ENCODE measurements around the gene FLCN. TPM values are rescaled to one million over a fixed set of nuclear protein-coding genes. Genes with fewer than 3 reads are reported as not detected.

The FLCN gene
- total and polyA plus RNA-seq, 2 of the 13 experiments (the other 11 are each of a cell fraction or from before 2014, with no cell fraction given), result 16.6 to 24.9 TPM

- Histone ChIP-seq H3K79me2 (ENCODE audit: insufficient read depth, low read length) (no peaks in the 10 kb centered on the region), H2AFZ (ENCODE audit: low read length) (no peak overlapping the region), H3K4me2 (ENCODE audit: low read depth, low read length) (no peak overlapping the region), H3K9ac (ENCODE audit: insufficient read depth, low read depth, low read length) (no peak overlapping the region), H4K20me1 (ENCODE audit: insufficient read depth, low read length) (no peaks in the 10 kb centered on the region), H3K36me3 (replicated peaks in 1 of 2; ENCODE audit: control insufficient read depth in 1 of 2, insufficient read depth in 2 of 2, low read length in 2 of 2) (peaks cover 18 to 53% of the 10 kb centered on the region in 2 experiments; a peak in 4 of 5 replicates), H3K4me3 (replicated peaks in 1 of 3; ENCODE audit: insufficient read depth in 1 of 3, low read depth in 2 of 3, low read length in 3 of 3) (no peak overlapping the region), H3K27ac (ENCODE audit: extremely low read length, insufficient read depth, low read length) (no peak overlapping the region), H3K9me3 (ENCODE audit: low read length) (no peaks in the 10 kb centered on the region), H3K4me1 (ENCODE audit: insufficient read depth, low read length) (no peaks in the 10 kb centered on the region), H3K27me3 (ENCODE audit: control insufficient read depth in 1 of 2, insufficient read depth in 2 of 2, low read length in 2 of 2) (no peaks in the 10 kb centered on the region)
- DNase-seq (ENCODE audit: low spot score) (no peak), ATAC-seq (no peak), FAIRE-seq (no peak)
- CTCF ChIA-PET (ENCODE audit: low intra/inter-chr PET ratio, low total read pairs), result no interaction called here
- intact Hi-C loops (cut with micrococcal nuclease; ENCODE audit: unreplicated experiment) (no loop called here), in situ Hi-C loops (cut with HindIII; ENCODE audit: extremely low pct_ligation_motif_present, low pct_unique_long_range_greater_than_20kb) (no loop called here)
- TF ChIP-seq ZNF670 (CRISPR knock-in tag; IDR thresholded peaks at IDR 0.05; ENCODE audit: borderline replicate concordance), result no peak
- TF ChIP-seq ZBTB21 (CRISPR knock-in tag; IDR thresholded peaks at IDR 0.05), result no peak
- no peak for TF ChIP-seq ZKSCAN5 (CRISPR knock-in tag; IDR thresholded peaks at IDR 0.05)
- no peak for TF ChIP-seq AGO2 (optimal IDR thresholded peaks at IDR 0.05; ENCODE audit: low read depth, low read length)
- no peak for TF ChIP-seq ZBTB7B (CRISPR knock-in tag; IDR thresholded peaks at IDR 0.05)
- no peak for TF ChIP-seq ZBTB25 (CRISPR knock-in tag; IDR thresholded peaks at IDR 0.05)
- TF ChIP-seq SIX4 (CRISPR knock-in tag; IDR thresholded peaks at IDR 0.05), result no peak
- POLR2A ChIA-PET, result no interaction called here
- BruUV-seq (replicated peaks), result no TSS peak
- 95% methylated on average over 9 of the region's 9 CpGs for WGBS (ENCODE audit: low lambda C conversion rate)
Observed at GRCh38 chr17:17170346-17170985, 66.5 kb downstream of the FLCN start.

GRCh38 chr17:17169396-17169795 is 67.6 kb downstream of the FLCN start:
- H3K4me3 ChIP-seq (replicated peaks in 1 of 3; ENCODE audit: insufficient read depth in 1 of 3, low read depth in 2 of 3, low read length in 3 of 3), result no peak overlapping the region
- H4K20me1 ChIP-seq (ENCODE audit: insufficient read depth, low read length), result no peaks in the 10 kb centered on the region
- no peak for DNase-seq (ENCODE audit: low spot score)
- intact Hi-C loops (cut with micrococcal nuclease; ENCODE audit: unreplicated experiment) (no loop called here), in situ Hi-C loops (cut with HindIII; ENCODE audit: extremely low pct_ligation_motif_present, low pct_unique_long_range_greater_than_20kb) (no loop called here)
- FAIRE-seq, result no peak
- no peak overlapping the region for H3K4me2 ChIP-seq (ENCODE audit: low read depth, low read length)
- ATAC-seq, result no peak
- no peak overlapping the region for H3K9ac ChIP-seq (ENCODE audit: insufficient read depth, low read depth, low read length)
- H3K79me2 ChIP-seq (ENCODE audit: insufficient read depth, low read length), result no peaks in the 10 kb centered on the region
- no peaks in the 10 kb centered on the region for H3K4me1 ChIP-seq (ENCODE audit: insufficient read depth, low read length)
- WGBS (ENCODE audit: low lambda C conversion rate), result 97% methylated on average over 4 of the region's 4 CpGs
- no TSS peak for BruUV-seq (replicated peaks)
- H3K27ac ChIP-seq (ENCODE audit: extremely low read length, insufficient read depth, low read length), result no peak overlapping the region
- POLR2A ChIA-PET, result no interaction called here
- peaks cover 17 to 57% of the 10 kb centered on the region in 2 experiments; a peak in 4 of 5 replicates for H3K36me3 ChIP-seq (replicated peaks in 1 of 2; ENCODE audit: control insufficient read depth in 1 of 2, insufficient read depth in 2 of 2, low read length in 2 of 2)
- H3K27me3 ChIP-seq (ENCODE audit: control insufficient read depth in 1 of 2, insufficient read depth in 2 of 2, low read length in 2 of 2), result no peaks in the 10 kb centered on the region
- H3K9me3 ChIP-seq (ENCODE audit: low read length), result no peaks in the 10 kb centered on the region
- CTCF ChIA-PET (ENCODE audit: low intra/inter-chr PET ratio, low total read pairs), result no interaction called here
- H2AFZ ChIP-seq (ENCODE audit: low read length), result no peak overlapping the region
- TF ChIP-seq ZNF276 (CRISPR knock-in tag; IDR thresholded peaks at IDR 0.05; ENCODE audit: low read depth) (no peak), ZBTB8A (CRISPR knock-in tag; IDR thresholded peaks at IDR 0.05; ENCODE audit: borderline replicate concordance, low read depth) (no peak), TBX3 (IDR thresholded peaks at IDR 0.05; ENCODE audit: borderline replicate concordance) (no peak), SCMH1 (CRISPR knock-in tag; IDR thresholded peaks at IDR 0.05; ENCODE audit: borderline replicate concordance) (no peak), ZNF792 (CRISPR knock-in tag; IDR thresholded peaks at IDR 0.05) (no peak), PHF21A (CRISPR knock-in tag; IDR thresholded peaks at IDR 0.05) (no peak), ZNF510 (CRISPR knock-in tag; IDR thresholded peaks at IDR 0.05; ENCODE audit: low read depth) (no peak), TFDP1 (CRISPR knock-in tag; IDR thresholded peaks at IDR 0.05; ENCODE audit: borderline replicate concordance) (no peak)
